ENCODE data around the gene TOX4.
"Not testable (repeated sequence)": the region's sequence is repeated elsewhere in the genome, so short reads cannot be mapped to it uniquely, and the experiment has no call there.

TOX4 gene

GRCh38 chr14:21437063-21437901 lies 39.7 kb upstream of the TOX4 start:
- peak overlapping the region; percentile 60 for H3K4me3 ChIP-seq (ENCODE audit: severe bottlenecking)
- no peaks in the 10 kb centered on the region for H3K27me3 ChIP-seq (ENCODE audit: insufficient read depth, poor library complexity, severe bottlenecking)
- peaks cover 35% of the 10 kb centered on the region for H3K36me3 ChIP-seq (ENCODE audit: low read depth)
- DNase-seq (ENCODE audit: low spot score) (peak; percentile 100), ATAC-seq (ENCODE audit: low read depth) (peak; percentile 98)
- TF ChIP-seq CTCF (IDR thresholded peaks at IDR 0.05; ENCODE audit: poor library complexity, severe bottlenecking): no peak
- H3K4me1 ChIP-seq (ENCODE audit: insufficient read depth, poor library complexity, severe bottlenecking): peaks cover 15% of the 10 kb centered on the region
- peak overlapping the region; percentile 64 for H3K27ac ChIP-seq (ENCODE audit: poor library complexity, severe bottlenecking)
- H3K9me3 ChIP-seq (ENCODE audit: severe bottlenecking): no peaks in the 10 kb centered on the region

GRCh38 chr14:21440859-21441258 lies 36.1 kb upstream of the TOX4 start:
- Histone ChIP-seq H3K9me3 (ENCODE audit: severe bottlenecking) (no peaks in the 10 kb centered on the region), H3K4me3 (ENCODE audit: severe bottlenecking) (no peak overlapping the region), H3K27me3 (ENCODE audit: insufficient read depth, poor library complexity, severe bottlenecking) (no peaks in the 10 kb centered on the region), H3K4me1 (ENCODE audit: insufficient read depth, poor library complexity, severe bottlenecking) (peaks cover 9% of the 10 kb centered on the region), H3K27ac (ENCODE audit: poor library complexity, severe bottlenecking) (no peak overlapping the region), H3K36me3 (ENCODE audit: low read depth) (peaks cover 6% of the 10 kb centered on the region)
- no peak for DNase-seq (ENCODE audit: low spot score)
- no peak for TF ChIP-seq CTCF (IDR thresholded peaks at IDR 0.05; ENCODE audit: poor library complexity, severe bottlenecking)
- ATAC-seq (ENCODE audit: low read depth): no peak

GRCh38 chr14:21442657-21443056 lies 34.3 kb upstream of the TOX4 start:
- ATAC-seq (ENCODE audit: low read depth); H3K9me3 ChIP-seq (ENCODE audit: severe bottlenecking); H3K36me3 ChIP-seq (ENCODE audit: low read depth); H3K27ac ChIP-seq (ENCODE audit: poor library complexity, severe bottlenecking); H3K27me3 ChIP-seq (ENCODE audit: insufficient read depth, poor library complexity, severe bottlenecking); H3K4me1 ChIP-seq (ENCODE audit: insufficient read depth, poor library complexity, severe bottlenecking); DNase-seq (ENCODE audit: low spot score); H3K4me3 ChIP-seq (ENCODE audit: severe bottlenecking): not testable (repeated sequence)

GRCh38 chr14:21449899-21450216 lies 27.1 kb upstream of the TOX4 start:
- Histone ChIP-seq H3K9me3 (ENCODE audit: severe bottlenecking) (no peaks in the 10 kb centered on the region), H3K4me1 (ENCODE audit: insufficient read depth, poor library complexity, severe bottlenecking) (peaks cover 30% of the 10 kb centered on the region), H3K36me3 (ENCODE audit: low read depth) (peaks cover 33% of the 10 kb centered on the region), H3K27ac (ENCODE audit: poor library complexity, severe bottlenecking) (no peak overlapping the region), H3K27me3 (ENCODE audit: insufficient read depth, poor library complexity, severe bottlenecking) (no peaks in the 10 kb centered on the region), H3K4me3 (ENCODE audit: severe bottlenecking) (no peak overlapping the region)
- DNase-seq (ENCODE audit: low spot score) (no peak), ATAC-seq (ENCODE audit: low read depth) (no peak)
- no peak for TF ChIP-seq CTCF (IDR thresholded peaks at IDR 0.05; ENCODE audit: poor library complexity, severe bottlenecking)

GRCh38 chr14:21454843-21455544 lies 22.0 kb upstream of the TOX4 start:
- Histone ChIP-seq H3K4me1 (ENCODE audit: insufficient read depth, poor library complexity, severe bottlenecking) (peaks cover 27% of the 10 kb centered on the region), H3K27ac (ENCODE audit: poor library complexity, severe bottlenecking) (peak overlapping the region; percentile 73), H3K27me3 (ENCODE audit: insufficient read depth, poor library complexity, severe bottlenecking) (no peaks in the 10 kb centered on the region), H3K9me3 (ENCODE audit: severe bottlenecking) (no peaks in the 10 kb centered on the region), H3K36me3 (ENCODE audit: low read depth) (peaks cover 26% of the 10 kb centered on the region), H3K4me3 (ENCODE audit: severe bottlenecking) (peak overlapping the region; percentile 68)
- DNase-seq (ENCODE audit: low spot score) (no peak), ATAC-seq (ENCODE audit: low read depth) (no peak)
- TF ChIP-seq CTCF (IDR thresholded peaks at IDR 0.05; ENCODE audit: poor library complexity, severe bottlenecking): no peak
